ENCODE measurements around the gene ALDH16A1. TPM values are rescaled to one million over a fixed set of nuclear protein-coding genes. Genes with fewer than 3 reads are reported as not detected.

The ALDH16A1 gene
- total RNA-seq, 1 donor from 2014 or later, result 14.7 TPM

DNA sequence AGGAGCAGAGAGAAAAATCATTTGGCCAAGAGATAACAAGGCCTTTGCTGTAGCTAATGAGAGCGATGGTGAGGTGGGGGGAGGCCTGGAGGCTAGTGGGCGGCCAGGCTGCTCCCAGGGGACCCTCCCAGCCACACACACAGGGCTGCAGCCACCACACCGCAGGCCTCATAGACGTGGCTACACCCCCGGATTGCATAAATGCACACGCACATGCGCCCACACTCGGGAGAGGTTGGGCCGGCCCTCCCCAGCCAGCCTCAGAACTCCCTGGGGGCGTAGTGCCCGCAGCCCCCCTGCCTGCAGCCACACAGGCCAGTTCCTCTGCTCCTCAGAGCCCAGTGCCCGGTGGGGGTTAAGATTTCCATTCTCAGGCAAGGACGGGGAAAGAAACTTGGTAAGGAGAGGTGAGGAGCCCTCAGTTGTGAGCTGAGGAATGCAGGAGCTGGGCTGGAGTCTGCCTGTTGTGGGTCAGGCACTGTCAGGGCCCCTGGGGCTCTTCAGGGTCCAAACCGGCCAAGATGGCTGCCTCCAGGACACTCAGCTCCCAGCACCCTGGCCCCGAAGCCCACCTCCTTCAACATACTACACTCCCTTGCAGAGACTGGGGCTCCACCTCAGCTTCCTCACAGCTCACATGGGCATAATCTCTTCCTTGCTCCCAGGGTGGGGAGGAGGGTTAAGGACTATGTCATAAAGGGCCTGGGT lies 37.8 kb upstream of the ALDH16A1 start:
- no peak overlapping the region for H3K9ac ChIP-seq
- peaks cover 42% of the 10 kb centered on the region for H3K27me3 Mint-ChIP-seq (ENCODE audit: insufficient read depth, low read depth)
- H3K36me3 ChIP-seq, result no peaks in the 10 kb centered on the region
- TF ChIP-seq EZH2 (IDR thresholded peaks at IDR 0.05), result no peak
- no peak for TF ChIP-seq CTCF (IDR thresholded peaks at IDR 0.05)
- no peak for TF ChIP-seq EZH2phosphoT487 (IDR thresholded peaks at IDR 0.05)
- peaks cover 40% of the 10 kb centered on the region for H3K4me1 ChIP-seq
- H4K20me1 ChIP-seq (ENCODE audit: low read depth), result no peaks in the 10 kb centered on the region
- H3K36me3 Mint-ChIP-seq, result no peaks in the 10 kb centered on the region
- peak overlapping the region; percentile 50 for H3K4me3 Mint-ChIP-seq
- no peaks in the 10 kb centered on the region for H3K79me2 ChIP-seq (ENCODE audit: low read depth)
- H3K9me3 ChIP-seq (ENCODE audit: low read depth), result no peaks in the 10 kb centered on the region
- no peak overlapping the region for H3K4me2 ChIP-seq
- no peak overlapping the region for H2AFZ ChIP-seq (replicated peaks)
- peaks cover 18% of the 10 kb centered on the region for H3K27me3 ChIP-seq
- H3K4me3 ChIP-seq, result no peak overlapping the region
- no peak for DNase-seq (ENCODE audit: low spot score)
- H3F3A ChIP-seq (ENCODE audit: low read depth), result peaks cover 9% of the 10 kb centered on the region
- H3K27ac Mint-ChIP-seq, result peak overlapping the region; percentile 15
- peaks cover 2% of the 10 kb centered on the region for H3K9me3 Mint-ChIP-seq
- H3K27ac ChIP-seq, result no peak overlapping the region
- H3K4me1 Mint-ChIP-seq, result peaks cover 22% of the 10 kb centered on the region

DNA sequence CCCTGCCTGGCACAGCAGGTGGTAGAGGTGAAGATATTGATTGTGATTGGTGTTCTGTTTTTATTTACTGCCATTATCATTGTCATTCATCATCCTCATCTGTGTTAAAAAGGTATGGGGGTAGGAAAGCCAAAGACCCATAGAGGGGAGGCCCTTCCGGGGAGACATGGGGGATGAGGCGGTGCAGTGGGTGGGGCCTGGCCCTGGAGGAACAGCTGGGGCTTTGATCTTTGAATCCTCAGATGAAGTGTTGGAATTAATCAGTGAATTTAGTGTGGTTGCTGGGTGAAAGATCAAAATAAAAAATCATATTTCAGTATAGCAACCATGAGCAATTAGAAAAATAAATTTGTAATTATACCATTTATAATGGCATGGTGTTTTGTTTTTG lies 37.2 kb upstream of the ALDH16A1 start:
- Histone ChIP-seq H2AFZ (replicated peaks) (no peak overlapping the region), H3K36me3 (no peaks in the 10 kb centered on the region), H3K9me3 (ENCODE audit: low read depth) (no peaks in the 10 kb centered on the region), H3F3A (ENCODE audit: low read depth) (peaks cover 15% of the 10 kb centered on the region), H3K27ac (no peak overlapping the region), H3K4me3 (no peak overlapping the region), H3K27me3 (peaks cover 23% of the 10 kb centered on the region), H3K79me2 (ENCODE audit: low read depth) (no peaks in the 10 kb centered on the region), H3K4me2 (no peak overlapping the region), H3K9ac (no peak overlapping the region), H3K4me1 (peaks cover 44% of the 10 kb centered on the region), H4K20me1 (ENCODE audit: low read depth) (no peaks in the 10 kb centered on the region)
- TF ChIP-seq EZH2 (IDR thresholded peaks at IDR 0.05) (no peak), CTCF (IDR thresholded peaks at IDR 0.05) (no peak), EZH2phosphoT487 (IDR thresholded peaks at IDR 0.05) (no peak)
- Mint-ChIP-seq H3K4me3 (peak overlapping the region; percentile 50), H3K9me3 (peaks cover 2% of the 10 kb centered on the region), H3K27ac (peak overlapping the region; percentile 15), H3K27me3 (ENCODE audit: insufficient read depth, low read depth) (peaks cover 48% of the 10 kb centered on the region), H3K4me1 (peaks cover 26% of the 10 kb centered on the region), H3K36me3 (no peaks in the 10 kb centered on the region)
- no peak for DNase-seq (ENCODE audit: low spot score)

DNA sequence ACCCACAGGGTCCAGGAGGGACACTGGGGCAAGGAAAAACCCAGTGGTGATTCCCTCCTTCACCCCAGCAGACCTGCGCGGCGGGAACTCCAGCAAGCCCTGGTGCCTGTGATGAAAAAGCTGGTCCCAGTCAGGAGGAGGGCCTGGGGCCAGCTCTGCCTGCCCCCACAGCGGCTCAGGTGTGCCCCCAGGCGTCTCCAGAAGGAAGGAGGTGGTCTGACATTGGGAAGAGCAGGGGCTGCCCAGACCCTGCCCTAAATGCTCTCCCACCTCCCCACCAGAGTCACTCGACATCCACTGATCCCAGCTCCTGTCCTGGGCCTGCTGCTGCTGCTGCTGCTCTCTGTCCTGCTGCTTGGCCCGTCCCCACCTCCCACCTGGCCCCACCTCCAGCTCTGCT lies 35.9 kb upstream of the ALDH16A1 start:
- Histone ChIP-seq H3K9ac (no peak overlapping the region), H4K20me1 (ENCODE audit: low read depth) (peaks cover 7% of the 10 kb centered on the region), H3K27me3 (peaks cover 36% of the 10 kb centered on the region), H3K27ac (no peak overlapping the region), H3K36me3 (no peaks in the 10 kb centered on the region), H3K4me1 (peaks cover 37% of the 10 kb centered on the region), H3K9me3 (ENCODE audit: low read depth) (no peaks in the 10 kb centered on the region), H3F3A (ENCODE audit: low read depth) (peaks cover 19% of the 10 kb centered on the region), H3K79me2 (ENCODE audit: low read depth) (no peaks in the 10 kb centered on the region), H3K4me3 (no peak overlapping the region), H2AFZ (replicated peaks) (no peak overlapping the region), H3K4me2 (peak overlapping the region; percentile 12)
- H3K36me3 Mint-ChIP-seq, result no peaks in the 10 kb centered on the region
- no peak overlapping the region for H3K27ac Mint-ChIP-seq
- peaks cover 59% of the 10 kb centered on the region for H3K27me3 Mint-ChIP-seq (ENCODE audit: insufficient read depth, low read depth)
- H3K9me3 Mint-ChIP-seq, result peaks cover 2% of the 10 kb centered on the region
- DNase-seq (ENCODE audit: low spot score), result peak; percentile 37
- peaks cover 37% of the 10 kb centered on the region for H3K4me1 Mint-ChIP-seq
- TF ChIP-seq EZH2phosphoT487 (IDR thresholded peaks at IDR 0.05), result no peak
- TF ChIP-seq EZH2 (IDR thresholded peaks at IDR 0.05), result no peak
- peak; percentile 25 for TF ChIP-seq CTCF (IDR thresholded peaks at IDR 0.05)
- H3K4me3 Mint-ChIP-seq, result peak overlapping the region; percentile 27

Data from neural progenitor cell (in vitro differentiated cells).